ENCODE results near the gene CSF3R. TPM values are rescaled to one million over a fixed set of nuclear protein-coding genes. Genes with fewer than 3 reads are reported as not detected.

The CSF3R gene
- total and polyA plus RNA-seq, 2 of the 4 experiments (the other 2 are of a cell fraction): not detected

- DNase-seq (no peak), ATAC-seq (ENCODE audit: low read depth) (no peak)
- no peak overlapping the region for H3K4me2 ChIP-seq (ENCODE audit: low read depth, low read length)
- H3K56ac ChIP-seq (ENCODE audit: extremely low read depth, insufficient read depth, low read length): no peak overlapping the region
- H2BK15ac ChIP-seq (ENCODE audit: low read depth, low read length): no peak overlapping the region
- WGBS, 2 experiments (ENCODE audit: extremely low coverage in 2 of 2, insufficient read length in 1 of 2): no CpG with 5 or more reads among the region's 2 CpGs
- no peaks in the 10 kb centered on the region for H3K36me3 ChIP-seq (ENCODE audit: control insufficient read depth, insufficient read depth, low read length)
- H3K18ac ChIP-seq (ENCODE audit: low read depth, low read length): no peak overlapping the region
- no peak overlapping the region for H2BK20ac ChIP-seq (ENCODE audit: low read depth, low read length)
- no peak overlapping the region for H3K27ac ChIP-seq (ENCODE audit: insufficient read depth, low read length)
- H3K23ac ChIP-seq (ENCODE audit: low read depth, low read length): no peak overlapping the region
- no peak overlapping the region for H4K8ac ChIP-seq (ENCODE audit: low read depth in 2 of 2, low read length in 2 of 2)
- H3K79me1 ChIP-seq (ENCODE audit: low read depth in 1 of 2, low read length in 2 of 2): no peaks in the 10 kb centered on the region
- no TSS peak for BruUV-seq (replicated peaks)
- in situ Hi-C loops (cut with MboI; ENCODE audit: low sequenced_read_pairs) (no loop called here), intact Hi-C loops (cut with micrococcal nuclease) (no loop called here), dilution Hi-C loops (cut with HindIII; ENCODE audit: low sequenced_read_pairs, unreplicated experiment) (no loop called here)
- H3K4me1 ChIP-seq (ENCODE audit: control insufficient read depth, insufficient read depth, low read length): no peaks in the 10 kb centered on the region
- H3K9ac ChIP-seq (ENCODE audit: low read depth, low read length): no peak overlapping the region
- H2AK5ac ChIP-seq (ENCODE audit: low read depth, low read length): no peak overlapping the region
- no peaks in the 10 kb centered on the region for H4K20me1 ChIP-seq (ENCODE audit: insufficient read depth, low read length)
- H4K5ac ChIP-seq (ENCODE audit: low read depth, low read length): no peak overlapping the region
- H3K9me1 ChIP-seq (ENCODE audit: insufficient read depth, low read length): no peaks in the 10 kb centered on the region
- TF ChIP-seq RCOR1 (IDR thresholded peaks at IDR 0.05; ENCODE audit: insufficient replicate concordance, low read length) (no peak), RFX5 (IDR thresholded peaks at IDR 0.05; ENCODE audit: low read depth, low read length) (no peak), CHD1 (IDR thresholded peaks at IDR 0.05; ENCODE audit: low read depth, low read length) (no peak), FOS (IDR thresholded peaks at IDR 0.05; ENCODE audit: low read depth, low read length) (no peak), POLR2A (IDR thresholded peaks at IDR 0.05; ENCODE audit: low read depth, low read length) (no peak), MXI1 (IDR thresholded peaks at IDR 0.05; ENCODE audit: borderline replicate concordance, low read depth, low read length) (no peak), CEBPB (IDR thresholded peaks at IDR 0.05; ENCODE audit: low read depth, low read length) (no peak), NFE2L2 (IDR thresholded peaks at IDR 0.05; ENCODE audit: low read depth, low read length) (no peak), MAZ (IDR thresholded peaks at IDR 0.05; ENCODE audit: borderline replicate concordance, low read depth, low read length) (no peak), RAD21 (IDR thresholded peaks at IDR 0.05; ENCODE audit: low read length) (no peak), SMC3 (IDR thresholded peaks at IDR 0.05; ENCODE audit: low read depth, low read length) (no peak), BHLHE40 (IDR thresholded peaks at IDR 0.05; ENCODE audit: low read depth, low read length) (no peak), MAFK (IDR thresholded peaks at IDR 0.05; ENCODE audit: low read depth, low read length) (no peak), CTCF (conservative IDR thresholded peaks at IDR 0.05; ENCODE audit: low read depth, low read length) (no peak), USF2 (IDR thresholded peaks at IDR 0.05; ENCODE audit: low read depth, low read length) (no peak)
- TF ChIP-seq, protein P1, sequence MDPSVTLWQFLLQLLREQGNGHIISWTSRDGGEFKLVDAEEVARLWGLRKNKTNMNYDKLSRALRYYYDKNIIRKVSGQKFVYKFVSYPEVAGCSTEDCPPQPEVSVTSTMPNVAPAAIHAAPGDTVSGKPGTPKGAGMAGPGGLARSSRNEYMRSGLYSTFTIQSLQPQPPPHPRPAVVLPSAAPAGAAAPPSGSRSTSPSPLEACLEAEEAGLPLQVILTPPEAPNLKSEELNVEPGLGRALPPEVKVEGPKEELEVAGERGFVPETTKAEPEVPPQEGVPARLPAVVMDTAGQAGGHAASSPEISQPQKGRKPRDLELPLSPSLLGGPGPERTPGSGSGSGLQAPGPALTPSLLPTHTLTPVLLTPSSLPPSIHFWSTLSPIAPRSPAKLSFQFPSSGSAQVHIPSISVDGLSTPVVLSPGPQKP (IDR thresholded peaks at IDR 0.05; ENCODE audit: borderline replicate concordance, low read depth, low read length): no peak
- no peak overlapping the region for H3K14ac ChIP-seq (replicated peaks; ENCODE audit: low read depth, low read length)
- peaks cover 8% of the 10 kb centered on the region for H3K27me3 ChIP-seq (ENCODE audit: control insufficient read depth, insufficient read depth, low read length)
- no peak overlapping the region for H2AK9ac ChIP-seq (replicated peaks; ENCODE audit: low read depth, low read length, poor library complexity)
- no peak overlapping the region for H3K4ac ChIP-seq (ENCODE audit: low read depth, low read length)
- no peak overlapping the region for H4K91ac ChIP-seq (ENCODE audit: insufficient read depth, low read depth, low read length)
- no peak overlapping the region for H2AFZ ChIP-seq (replicated peaks; ENCODE audit: low read length, poor library complexity)
- H3K4me3 ChIP-seq (ENCODE audit: insufficient read depth, low read depth, low read length): no peak overlapping the region
- no peak overlapping the region for H2BK5ac ChIP-seq (ENCODE audit: low read depth, low read length, poor library complexity, severe bottlenecking)
- H3K9me3 ChIP-seq (ENCODE audit: control insufficient read depth, insufficient read depth, low read length): no peaks in the 10 kb centered on the region
- no peak overlapping the region for H2BK120ac ChIP-seq (ENCODE audit: low read depth, low read length)
- ChIA-PET CTCF (interaction anchor here (0.6 to 1.4 kb wide), 2 partner anchors 13 to 1000 kb away, joined by 4 to 5 read pairs; no protein-coding TSS in a partner anchor), POLR2A (ENCODE audit: unreplicated experiment) (no interaction called here)
Measured at GRCh38 chr1:36502616-36503015, 19.9 kb upstream of the CSF3R start.

Data from IMR-90 (cell line).